C4-2B (cell line): Measurements from ENCODE around the gene AGBL1.

Experiments
- H3K27ac ChIP-seq: fragments of 450-650 bp; 2 replicates; pipeline ENCODE4 v1.5.1; 2017
- ZFX ChIP-seq: fragments of 450-650 bp; IDR thresholded peaks from 2 replicates; pipeline ENCODE4 v1.6.1; 2017
- TF ChIP-seq, protein P1 (sequence below): fragments of 450-650 bp; conservative IDR thresholded peaks from 2 replicates; pipeline ENCODE4 v1.5.1; 2017; ENCODE audit warnings: mild to moderate bottlenecking

The AGBL1 gene

DNA sequence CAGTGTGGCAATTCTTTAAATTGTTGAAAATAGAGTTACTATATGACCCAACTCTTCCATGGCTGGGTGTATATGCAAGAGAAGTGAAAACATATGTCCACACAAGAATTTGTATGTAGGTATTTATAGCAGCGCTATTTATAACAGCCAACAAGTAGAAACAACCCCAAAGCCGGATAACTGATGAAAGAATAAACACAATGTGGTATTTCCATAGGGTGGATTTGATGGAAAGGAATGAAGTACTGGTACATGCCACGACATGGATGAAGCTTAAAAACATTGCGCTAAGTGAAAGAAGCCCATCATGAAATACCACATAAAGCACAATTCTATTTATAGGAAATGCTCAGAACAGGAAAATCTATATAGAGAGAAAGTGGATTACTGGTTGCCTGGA is 554.5 kb downstream of the AGBL1 start:
- no peak overlapping the region for H3K27ac ChIP-seq
- no peak for TF ChIP-seq ZFX
- TF ChIP-seq, protein P1, sequence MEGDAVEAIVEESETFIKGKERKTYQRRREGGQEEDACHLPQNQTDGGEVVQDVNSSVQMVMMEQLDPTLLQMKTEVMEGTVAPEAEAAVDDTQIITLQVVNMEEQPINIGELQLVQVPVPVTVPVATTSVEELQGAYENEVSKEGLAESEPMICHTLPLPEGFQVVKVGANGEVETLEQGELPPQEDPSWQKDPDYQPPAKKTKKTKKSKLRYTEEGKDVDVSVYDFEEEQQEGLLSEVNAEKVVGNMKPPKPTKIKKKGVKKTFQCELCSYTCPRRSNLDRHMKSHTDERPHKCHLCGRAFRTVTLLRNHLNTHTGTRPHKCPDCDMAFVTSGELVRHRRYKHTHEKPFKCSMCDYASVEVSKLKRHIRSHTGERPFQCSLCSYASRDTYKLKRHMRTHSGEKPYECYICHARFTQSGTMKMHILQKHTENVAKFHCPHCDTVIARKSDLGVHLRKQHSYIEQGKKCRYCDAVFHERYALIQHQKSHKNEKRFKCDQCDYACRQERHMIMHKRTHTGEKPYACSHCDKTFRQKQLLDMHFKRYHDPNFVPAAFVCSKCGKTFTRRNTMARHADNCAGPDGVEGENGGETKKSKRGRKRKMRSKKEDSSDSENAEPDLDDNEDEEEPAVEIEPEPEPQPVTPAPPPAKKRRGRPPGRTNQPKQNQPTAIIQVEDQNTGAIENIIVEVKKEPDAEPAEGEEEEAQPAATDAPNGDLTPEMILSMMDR, result no peak

DNA sequence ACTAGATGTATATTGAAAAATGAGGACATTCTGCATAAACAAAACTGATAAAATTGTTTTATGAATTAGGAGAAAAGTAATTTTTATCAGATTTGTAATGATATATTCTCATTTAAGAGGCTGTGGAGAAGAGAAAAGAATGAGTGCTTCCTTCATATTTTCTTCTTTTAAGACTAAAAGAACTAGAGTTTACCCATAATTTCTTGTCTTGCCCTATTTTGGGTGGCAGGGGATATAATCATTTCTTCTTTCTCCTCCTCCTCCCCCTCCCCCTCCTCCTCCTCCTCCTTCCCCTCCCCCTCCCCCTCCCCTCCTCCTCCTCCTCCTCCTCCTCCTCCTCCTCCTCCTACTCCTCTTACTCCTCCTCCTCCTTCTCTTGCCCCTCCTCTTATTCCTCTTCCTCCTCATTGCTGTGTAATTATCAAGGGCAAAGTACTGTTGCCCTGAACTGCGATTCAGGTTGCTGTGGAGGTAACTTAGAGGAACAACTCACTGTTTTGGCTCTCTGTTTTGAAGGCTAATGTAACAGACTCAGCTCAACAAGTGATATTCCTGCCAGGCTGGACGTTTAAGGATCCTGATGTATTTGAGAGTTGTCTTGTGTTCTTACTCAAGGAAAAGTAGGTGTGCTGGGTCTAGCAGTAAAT is 555.4 kb downstream of the AGBL1 start:
- no peak overlapping the region for H3K27ac ChIP-seq
- no peak for TF ChIP-seq ZFX
- TF ChIP-seq, protein P1, result no peak

DNA sequence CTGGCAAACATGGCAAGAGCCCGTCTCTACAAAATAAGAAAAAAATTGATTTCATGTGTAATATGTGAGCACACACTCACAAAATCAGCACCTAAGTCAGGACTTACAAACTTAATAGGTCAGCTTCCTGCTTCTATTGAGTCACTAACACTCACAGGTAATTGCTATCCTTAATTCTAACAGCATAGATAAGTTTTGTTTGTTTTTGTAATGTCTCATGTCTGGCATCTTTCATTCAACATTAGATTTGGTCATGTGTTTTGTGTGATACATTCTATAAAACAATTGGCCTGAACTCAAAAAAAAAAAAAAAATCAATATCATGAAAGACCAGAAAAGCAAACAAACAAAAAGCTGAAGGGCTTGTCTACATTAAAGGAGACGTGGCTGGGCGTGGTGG is 564.7 kb downstream of the AGBL1 start:
- no peak overlapping the region for H3K27ac ChIP-seq
- TF ChIP-seq, protein P1, result no peak
- TF ChIP-seq ZFX, result no peak

DNA sequence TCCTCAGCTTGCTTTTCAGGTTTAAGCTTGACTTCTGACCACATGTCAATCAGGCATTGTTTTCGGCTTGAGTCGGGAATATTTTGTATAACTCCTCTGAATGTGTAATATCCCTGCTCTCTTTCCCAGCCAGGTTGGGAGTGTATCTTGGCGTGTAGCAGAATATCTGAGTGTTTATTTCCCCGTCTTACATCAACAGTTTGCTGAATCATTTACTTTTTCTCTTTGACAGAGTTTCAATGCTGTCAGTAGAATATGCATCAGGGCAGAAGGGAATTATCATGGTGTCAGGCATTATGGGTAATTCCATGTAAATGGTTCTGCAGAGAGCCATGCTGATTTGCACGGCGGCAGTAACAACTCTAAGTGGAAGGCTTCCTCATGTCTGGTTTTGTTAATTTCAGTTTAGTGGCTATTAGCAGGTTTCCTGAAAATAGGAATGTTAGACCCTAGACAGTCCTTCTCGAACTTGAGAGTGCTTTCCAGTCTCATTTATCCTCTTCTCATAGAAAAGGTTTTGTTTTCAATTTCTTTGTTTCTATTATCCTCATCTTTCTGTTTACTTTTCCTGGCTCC is 566.3 kb downstream of the AGBL1 start:
- H3K27ac ChIP-seq, result no peak overlapping the region
- TF ChIP-seq, protein P1, result no peak
- no peak for TF ChIP-seq ZFX

DNA sequence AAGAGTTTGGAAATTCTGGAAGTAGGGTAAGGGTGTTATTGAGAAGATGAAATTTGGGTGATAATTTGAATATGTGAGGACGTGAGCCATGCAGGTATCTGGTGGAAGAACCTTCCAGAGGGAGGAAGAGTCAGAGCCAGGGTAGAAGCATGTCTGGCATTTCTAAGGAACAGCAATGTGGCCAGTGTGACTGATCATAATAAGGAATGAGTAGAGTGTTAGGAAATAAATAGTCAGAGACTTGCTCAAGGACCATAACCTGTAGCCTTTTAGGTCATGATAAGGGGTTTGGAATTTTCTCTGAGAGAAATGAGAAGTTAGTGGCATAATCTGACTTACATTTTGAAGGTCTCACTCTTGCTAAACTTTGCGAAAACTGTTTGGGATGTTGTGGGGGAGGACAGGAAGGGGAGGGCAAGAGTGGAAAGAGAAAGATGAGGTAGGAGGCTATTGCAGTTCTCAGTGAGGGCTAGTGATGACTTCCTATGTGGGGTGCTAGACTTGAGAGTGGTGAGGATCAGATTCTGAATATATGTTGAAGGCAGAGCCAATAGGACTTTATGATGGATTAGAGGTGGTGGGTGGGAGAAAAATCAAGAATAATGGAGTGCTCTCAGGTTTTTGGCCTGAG is 568.3 kb downstream of the AGBL1 start:
- no peak for TF ChIP-seq ZFX
- TF ChIP-seq, protein P1, result no peak

DNA sequence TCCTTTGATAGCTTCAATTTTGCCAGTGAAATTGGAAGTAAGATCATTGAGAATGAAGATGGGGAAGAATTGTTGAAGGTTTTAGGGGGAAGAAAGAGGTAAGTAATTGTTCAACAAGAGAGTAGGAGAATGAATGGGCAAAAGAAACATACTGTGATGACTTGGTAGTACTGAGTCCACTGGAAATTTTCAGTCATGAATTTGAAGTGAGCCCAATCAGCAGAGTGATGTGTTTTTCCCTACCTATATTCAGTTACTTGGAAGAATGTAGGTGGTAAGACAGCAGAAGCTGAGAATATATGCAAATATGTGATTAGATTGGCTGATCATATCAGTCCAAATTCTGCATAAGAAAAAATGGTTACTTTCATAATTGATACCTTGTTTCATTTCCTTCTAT is 569.6 kb downstream of the AGBL1 start:
- TF ChIP-seq, protein P1, result no peak
- TF ChIP-seq ZFX, result no peak
- H3K27ac ChIP-seq, result no peak overlapping the region

More for the DNA sequence above, 568.3 kb downstream of the AGBL1 start:
- H3K27ac ChIP-seq, result no peak overlapping the region

DNA sequence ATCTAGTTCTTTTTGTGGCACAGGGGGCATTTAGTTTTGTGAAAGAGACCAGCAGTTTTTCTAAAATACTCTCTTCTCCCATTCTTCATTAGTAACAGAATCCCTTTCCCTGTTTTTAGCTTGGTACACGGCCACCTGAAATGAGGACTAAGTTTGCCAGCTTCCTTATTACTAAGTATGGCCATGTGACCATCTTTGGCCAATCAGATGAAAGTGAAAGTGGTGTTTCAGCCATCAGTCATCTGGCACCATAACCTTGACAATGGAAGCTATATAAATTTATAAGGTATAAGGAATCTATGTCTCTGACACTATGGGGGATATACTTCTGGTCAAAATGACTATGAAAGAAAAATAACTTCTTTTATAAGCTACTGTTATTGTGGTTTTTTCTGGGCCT is 570.4 kb downstream of the AGBL1 start:
- H3K27ac ChIP-seq, result no peak overlapping the region
- TF ChIP-seq, protein P1, result no peak
- no peak for TF ChIP-seq ZFX
